DND-41 (cell line): Measurements from ENCODE around the gene KLF4.

Source experiments
- ATAC-seq: fragments of 200-7000 bp; cut with Tn5 transposase; 3 replicates; pipeline ENCODE4 v1.9.1; 2021; ENCODE audit warnings: low read depth; ENCODE audit not compliant: insufficient read depth
- DNase-seq: peaks from one replicate; pipeline ENCODE4 v3.0.0-alpha.2; 2020
- H2AFZ ChIP-seq: 2 replicates; pipeline ENCODE4 v1.6.0; 2012; ENCODE audit warnings: low read depth, low read length
- H3K27ac ChIP-seq: 2 replicates; pipeline ENCODE4 v1.5.1; 2012; ENCODE audit warnings: low read length, inconsistent platforms
- H3K27me3 ChIP-seq: fragments of 200-600 bp; sonication (generic); 2 replicates; pipeline ENCODE4 v1.6.0; 2012; ENCODE audit warnings: low read length, mild to moderate bottlenecking, inconsistent platforms; ENCODE audit not compliant: insufficient read depth, poor library complexity
- H3K36me3 ChIP-seq: 2 replicates; pipeline ENCODE4 v1.5.1; 2012; ENCODE audit warnings: low read length, inconsistent platforms; ENCODE audit not compliant: insufficient read depth
- H3K4me1 ChIP-seq: 2 replicates; pipeline ENCODE4 v1.5.1; 2012; ENCODE audit warnings: mild to moderate bottlenecking, low read length; ENCODE audit not compliant: insufficient read depth
- H3K4me2 ChIP-seq: 2 replicates; pipeline ENCODE4 v1.6.0; 2012; ENCODE audit warnings: mild to moderate bottlenecking, moderate library complexity, low read length, inconsistent platforms; ENCODE audit not compliant: insufficient read depth
- H3K4me3 ChIP-seq, 2 experiments: fragments of 200-600 bp in 1 of 2; shearing (Covaris generic) in 1 of 2; 2 replicates each; pipeline ENCODE4 v1.5.1; 2012 to 2016; ENCODE audit warnings: inconsistent platforms in 2 of 2, low read length in 2 of 2, mild to moderate bottlenecking in 2 of 2, low read depth in 1 of 2, moderate library complexity in 1 of 2
- H3K79me2 ChIP-seq: 2 replicates; pipeline ENCODE4 v1.6.0; 2012; ENCODE audit warnings: low read length, inconsistent platforms; ENCODE audit not compliant: insufficient read depth
- H3K9ac ChIP-seq: 2 replicates; pipeline ENCODE4 v1.6.0; 2012; ENCODE audit warnings: low read depth, mild to moderate bottlenecking, inconsistent platforms, low read length, moderate library complexity
- H3K9me3 ChIP-seq: 2 replicates; pipeline ENCODE4 v1.5.1; 2012; ENCODE audit warnings: low read length, moderate library complexity, mild to moderate bottlenecking, inconsistent platforms; ENCODE audit not compliant: insufficient read depth, severe bottlenecking
- H4K20me1 ChIP-seq: 2 replicates; pipeline ENCODE4 v1.6.0; 2012; ENCODE audit warnings: low read length; ENCODE audit not compliant: insufficient read depth
- CTCF ChIP-seq: IDR thresholded peaks from 2 replicates; pipeline ENCODE4 v1.5.1; 2012; ENCODE audit warnings: borderline replicate concordance, low read length, moderate library complexity, mild to moderate bottlenecking; ENCODE audit not compliant: poor library complexity, severe bottlenecking; ENCODE audit errors: extremely low read depth
- EZH2 ChIP-seq: IDR thresholded peaks from 3 replicates; pipeline ENCODE4 v1.6.1; 2012; ENCODE audit warnings: borderline replicate concordance, low read depth, mild to moderate bottlenecking, moderate library complexity, low read length, inconsistent platforms; ENCODE audit not compliant: severe bottlenecking

The KLF4 gene

GRCh38 chr9:107439991-107440456 lies 49.5 kb downstream of the KLF4 start:
- H3K79me2 ChIP-seq = no peaks in the 10 kb centered on the region
- TF ChIP-seq CTCF (no peak), EZH2 (no peak)
- no peaks in the 10 kb centered on the region for H3K4me1 ChIP-seq
- DNase-seq = no peak
- no peak overlapping the region for H2AFZ ChIP-seq
- no peaks in the 10 kb centered on the region for H3K27me3 ChIP-seq
- H3K36me3 ChIP-seq = no peaks in the 10 kb centered on the region
- no peak overlapping the region for H3K9ac ChIP-seq
- H3K4me3 ChIP-seq = no peak overlapping the region
- no peaks in the 10 kb centered on the region for H4K20me1 ChIP-seq
- H3K27ac ChIP-seq = no peak overlapping the region
- no peak for ATAC-seq
- no peak overlapping the region for H3K4me2 ChIP-seq
- H3K9me3 ChIP-seq = no peaks in the 10 kb centered on the region

- TF ChIP-seq EZH2 (no peak), CTCF (no peak)
- Histone ChIP-seq H4K20me1 (no peaks in the 10 kb centered on the region), H3K4me1 (no peaks in the 10 kb centered on the region), H3K79me2 (no peaks in the 10 kb centered on the region), H3K4me2 (no peak overlapping the region), H3K27me3 (no peaks in the 10 kb centered on the region), H2AFZ (no peak overlapping the region), H3K36me3 (no peaks in the 10 kb centered on the region), H3K4me3 (no peak overlapping the region), H3K9me3 (no peaks in the 10 kb centered on the region), H3K9ac (no peak overlapping the region), H3K27ac (no peak overlapping the region)
- ATAC-seq (no peak), DNase-seq (no peak)
Observed at GRCh38 chr9:107438211-107439031, 51.1 kb downstream of the KLF4 start.

GRCh38 chr9:107437716-107438115 lies 51.9 kb downstream of the KLF4 start:
- Histone ChIP-seq H3K27ac (no peak overlapping the region), H3K9ac (no peak overlapping the region), H2AFZ (no peak overlapping the region), H4K20me1 (no peaks in the 10 kb centered on the region), H3K36me3 (no peaks in the 10 kb centered on the region), H3K27me3 (no peaks in the 10 kb centered on the region), H3K9me3 (no peaks in the 10 kb centered on the region), H3K79me2 (no peaks in the 10 kb centered on the region), H3K4me2 (no peak overlapping the region), H3K4me1 (no peaks in the 10 kb centered on the region), H3K4me3 (no peak overlapping the region)
- DNase-seq = no peak
- TF ChIP-seq CTCF (no peak), EZH2 (no peak)
- no peak for ATAC-seq
